HG03095 (cell line): ENCODE measurements around the gene ERC2.

Experiments
- ATAC-seq: cut with Tn5 transposase; IDR thresholded peaks from one replicate; pipeline ENCODE4 v1.9.1; 2021; ENCODE audit warnings: moderate library complexity; ENCODE audit not compliant: unreplicated experiment

ERC2 gene

GRCh38 chr3:55471084-55471483, 997.2 kb downstream of the ERC2 start:
- no peak for ATAC-seq

- ATAC-seq, result no peak
Measured at GRCh38 chr3:55469957-55470526, 998.2 kb downstream of the ERC2 start.

- ATAC-seq, result no peak
Measured at GRCh38 chr3:55468251-55468650, 1000.0 kb downstream of the ERC2 start.

GRCh38 chr3:55467099-55467498, 1001.2 kb downstream of the ERC2 start:
- ATAC-seq, result no peak

DNA sequence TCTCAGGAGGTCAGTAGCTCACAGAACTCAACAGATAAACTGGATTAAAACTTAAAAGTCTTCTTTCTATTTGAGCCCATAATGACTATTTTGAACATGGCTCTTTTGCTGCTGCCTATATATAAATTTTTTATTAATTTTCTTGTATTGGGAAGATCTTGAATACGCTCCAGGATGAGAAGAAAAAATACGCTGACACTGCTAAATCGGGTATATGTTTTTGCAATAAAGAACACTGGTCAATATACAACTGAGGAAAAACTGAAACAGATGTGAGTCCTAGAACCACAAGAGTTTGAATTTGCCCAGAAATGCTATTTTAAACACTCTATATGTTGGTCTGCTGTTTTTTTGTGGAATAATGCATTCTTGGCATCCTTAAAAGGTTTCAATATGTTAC, 1001.7 kb downstream of the ERC2 start:
- ATAC-seq, result no peak

GRCh38 chr3:55461896-55462295, 1006.4 kb downstream of the ERC2 start:
- no peak for ATAC-seq

GRCh38 chr3:55459838-55460237, 1008.4 kb downstream of the ERC2 start:
- no peak for ATAC-seq
